ENCODE measurements around the gene HPCAL1.

DNA sequence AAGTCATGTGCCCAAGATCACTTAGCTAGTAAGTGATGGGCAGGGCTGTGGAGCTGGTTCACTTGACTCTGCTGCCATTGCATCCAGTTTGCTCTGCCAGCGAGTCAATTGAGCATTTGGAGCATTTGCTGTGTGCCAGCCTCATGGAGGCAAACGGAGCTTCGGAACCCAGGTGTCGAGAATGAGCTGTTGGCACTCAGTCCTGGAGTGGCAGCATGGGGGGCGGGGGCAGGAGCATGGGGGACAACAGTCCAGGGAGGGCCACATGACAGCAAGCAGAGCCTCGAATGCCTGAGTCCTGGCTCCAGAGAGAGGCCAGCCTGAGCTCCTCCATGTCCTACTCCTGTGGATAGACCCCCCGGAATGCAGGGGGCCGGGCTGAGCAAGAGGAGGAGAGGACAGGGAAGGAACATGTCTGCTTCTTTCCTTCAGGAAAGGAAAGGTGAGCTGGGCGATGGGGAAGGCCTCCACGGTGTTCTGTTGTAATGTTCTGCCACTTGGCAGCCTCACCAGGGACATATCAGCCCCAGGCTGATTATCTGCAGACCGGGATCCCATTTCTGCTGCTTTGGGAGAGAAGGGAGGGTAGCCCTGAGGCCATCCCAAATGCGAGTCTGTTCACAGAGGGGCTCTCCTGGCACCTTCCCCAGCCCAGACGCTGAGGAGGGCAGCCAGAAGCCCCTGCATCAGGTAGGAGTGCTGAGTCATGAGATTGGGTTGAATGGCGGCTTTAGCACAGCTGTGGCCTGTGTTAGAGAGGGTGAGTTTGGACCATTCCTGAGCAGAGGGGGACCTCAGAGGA lies 59.6 kb downstream of the HPCAL1 start:
- TF ChIP-seq, protein P1, sequence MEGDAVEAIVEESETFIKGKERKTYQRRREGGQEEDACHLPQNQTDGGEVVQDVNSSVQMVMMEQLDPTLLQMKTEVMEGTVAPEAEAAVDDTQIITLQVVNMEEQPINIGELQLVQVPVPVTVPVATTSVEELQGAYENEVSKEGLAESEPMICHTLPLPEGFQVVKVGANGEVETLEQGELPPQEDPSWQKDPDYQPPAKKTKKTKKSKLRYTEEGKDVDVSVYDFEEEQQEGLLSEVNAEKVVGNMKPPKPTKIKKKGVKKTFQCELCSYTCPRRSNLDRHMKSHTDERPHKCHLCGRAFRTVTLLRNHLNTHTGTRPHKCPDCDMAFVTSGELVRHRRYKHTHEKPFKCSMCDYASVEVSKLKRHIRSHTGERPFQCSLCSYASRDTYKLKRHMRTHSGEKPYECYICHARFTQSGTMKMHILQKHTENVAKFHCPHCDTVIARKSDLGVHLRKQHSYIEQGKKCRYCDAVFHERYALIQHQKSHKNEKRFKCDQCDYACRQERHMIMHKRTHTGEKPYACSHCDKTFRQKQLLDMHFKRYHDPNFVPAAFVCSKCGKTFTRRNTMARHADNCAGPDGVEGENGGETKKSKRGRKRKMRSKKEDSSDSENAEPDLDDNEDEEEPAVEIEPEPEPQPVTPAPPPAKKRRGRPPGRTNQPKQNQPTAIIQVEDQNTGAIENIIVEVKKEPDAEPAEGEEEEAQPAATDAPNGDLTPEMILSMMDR (IDR thresholded peaks at IDR 0.05; ENCODE audit: poor library complexity, severe bottlenecking) = no peak
- TF ChIP-seq POLR2AphosphoS5 (IDR thresholded peaks at IDR 0.05) = no peak
- TF ChIP-seq EZH2 (IDR thresholded peaks at IDR 0.05; ENCODE audit: borderline replicate concordance, insufficient read depth, low read length, poor library complexity, severe bottlenecking) = no peak
- no peak for TF ChIP-seq TAF1 (IDR thresholded peaks at IDR 0.05; ENCODE audit: low read depth)
